ENCODE results near the gene SLC6A11. TPM values are rescaled to one million over a fixed set of nuclear protein-coding genes. Genes with fewer than 3 reads are reported as not detected.

SLC6A11 gene
- total and polyA plus RNA-seq, 9 donors: under 0.01 to 0.33 (median 0.07) TPM; not detected in 2

DNA sequence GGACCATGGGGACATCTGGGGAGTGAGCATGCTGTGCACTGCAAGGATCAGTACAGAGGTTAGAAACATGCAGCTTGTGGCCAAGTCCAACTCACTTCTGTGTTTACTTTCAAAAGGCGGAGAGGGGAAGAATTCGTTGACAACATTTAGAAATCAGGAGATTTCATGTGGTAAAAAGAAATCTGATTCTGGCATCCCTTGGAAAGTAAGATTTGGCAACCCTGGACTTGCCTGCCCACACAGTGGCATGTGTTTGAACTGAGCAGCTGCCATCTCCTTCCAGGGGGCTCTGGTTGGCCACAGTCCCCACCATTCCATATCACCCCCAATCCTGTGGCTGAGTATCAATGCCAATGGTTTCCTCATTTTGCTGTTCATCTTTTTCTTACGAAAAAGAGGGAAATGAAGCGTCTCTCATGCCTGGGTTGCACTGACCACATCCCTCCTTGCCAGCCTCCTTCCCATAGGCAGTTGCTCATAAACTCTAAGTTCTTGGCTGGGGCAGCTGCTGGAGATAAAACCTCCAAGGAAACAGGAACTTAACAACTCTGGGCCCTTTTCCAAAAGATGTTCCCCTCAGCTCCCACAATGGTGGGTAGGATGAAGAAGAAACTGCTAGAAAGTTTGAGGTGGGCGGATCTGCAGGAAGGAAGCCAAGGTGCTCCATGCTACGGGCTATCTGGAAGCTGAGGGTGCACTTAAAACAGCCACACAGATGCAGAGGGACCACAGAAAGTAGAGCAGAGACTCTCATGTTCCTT, 29.2 kb downstream of the SLC6A11 start:
- intact Hi-C loops (cut with DNase I): no loop called here
- no peak for DNase-seq
- Histone ChIP-seq H3K4me3 (no peak overlapping the region), H3K27me3 (no peaks in the 10 kb centered on the region), H3K36me3 (no peaks in the 10 kb centered on the region), H3K9me3 (no peaks in the 10 kb centered on the region), H3K4me1 (ENCODE audit: insufficient read depth) (no peaks in the 10 kb centered on the region), H3K27ac (no peak overlapping the region)
- 25 to 37% (median 36%) methylated on average over 6 of the region's 6 CpGs for WGBS, 3 donors
- TF ChIP-seq POLR2A (IDR thresholded peaks at IDR 0.05): no peak

DNA sequence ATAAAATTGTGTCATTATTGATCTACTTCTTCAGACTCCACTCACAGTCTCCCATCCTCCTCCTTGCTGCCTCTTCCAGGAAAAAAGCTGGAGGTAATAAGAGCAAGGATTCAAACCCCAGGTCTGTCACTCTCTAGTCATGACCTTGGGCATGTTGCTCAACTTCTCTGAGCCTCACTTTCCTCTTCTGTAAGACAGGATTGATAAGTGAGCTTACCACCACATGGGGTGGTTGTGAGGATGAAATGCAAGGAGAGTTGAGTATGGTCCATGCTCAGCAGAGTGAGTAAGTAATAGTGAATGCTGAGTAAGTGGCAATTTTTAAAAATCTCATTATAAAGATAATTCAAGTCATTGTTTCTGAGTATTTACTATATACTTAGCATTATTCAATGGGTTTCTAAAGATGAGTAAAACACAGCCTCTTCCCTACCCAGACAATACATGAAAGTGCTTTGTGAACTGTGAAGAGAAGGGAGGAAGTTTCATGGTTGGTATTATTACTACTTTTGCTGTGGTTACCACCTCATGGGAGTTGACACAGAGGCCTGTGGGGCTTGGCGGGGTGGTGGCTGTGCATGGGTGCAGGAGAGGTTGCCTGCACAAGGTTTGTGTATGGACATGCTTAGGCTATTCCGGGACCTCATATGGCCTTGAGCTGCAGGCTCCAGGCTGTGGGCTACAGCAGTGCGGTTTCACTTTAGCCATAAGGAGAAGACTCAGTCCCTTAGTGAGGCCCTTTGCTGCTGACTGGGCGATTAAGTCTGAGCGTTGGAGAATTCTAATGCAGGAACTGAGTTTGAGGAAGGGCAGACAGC, 30.0 kb downstream of the SLC6A11 start:
- Histone ChIP-seq H3K9me3 (no peaks in the 10 kb centered on the region), H3K36me3 (no peaks in the 10 kb centered on the region), H3K27ac (no peak overlapping the region), H3K4me3 (no peak overlapping the region), H3K4me1 (ENCODE audit: insufficient read depth) (no peaks in the 10 kb centered on the region), H3K27me3 (no peaks in the 10 kb centered on the region)
- DNase-seq: no peak
- TF ChIP-seq EP300 (IDR thresholded peaks at IDR 0.05) (no peak), POLR2A (IDR thresholded peaks at IDR 0.05) (no peak)
- TF ChIP-seq, protein P1, sequence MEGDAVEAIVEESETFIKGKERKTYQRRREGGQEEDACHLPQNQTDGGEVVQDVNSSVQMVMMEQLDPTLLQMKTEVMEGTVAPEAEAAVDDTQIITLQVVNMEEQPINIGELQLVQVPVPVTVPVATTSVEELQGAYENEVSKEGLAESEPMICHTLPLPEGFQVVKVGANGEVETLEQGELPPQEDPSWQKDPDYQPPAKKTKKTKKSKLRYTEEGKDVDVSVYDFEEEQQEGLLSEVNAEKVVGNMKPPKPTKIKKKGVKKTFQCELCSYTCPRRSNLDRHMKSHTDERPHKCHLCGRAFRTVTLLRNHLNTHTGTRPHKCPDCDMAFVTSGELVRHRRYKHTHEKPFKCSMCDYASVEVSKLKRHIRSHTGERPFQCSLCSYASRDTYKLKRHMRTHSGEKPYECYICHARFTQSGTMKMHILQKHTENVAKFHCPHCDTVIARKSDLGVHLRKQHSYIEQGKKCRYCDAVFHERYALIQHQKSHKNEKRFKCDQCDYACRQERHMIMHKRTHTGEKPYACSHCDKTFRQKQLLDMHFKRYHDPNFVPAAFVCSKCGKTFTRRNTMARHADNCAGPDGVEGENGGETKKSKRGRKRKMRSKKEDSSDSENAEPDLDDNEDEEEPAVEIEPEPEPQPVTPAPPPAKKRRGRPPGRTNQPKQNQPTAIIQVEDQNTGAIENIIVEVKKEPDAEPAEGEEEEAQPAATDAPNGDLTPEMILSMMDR (IDR thresholded peaks at IDR 0.05): no peak
- intact Hi-C loops (cut with DNase I): no loop called here
- WGBS, 3 donors: 64 to 75% (median 74%) methylated on average over 5 of the region's 5 CpGs

DNA sequence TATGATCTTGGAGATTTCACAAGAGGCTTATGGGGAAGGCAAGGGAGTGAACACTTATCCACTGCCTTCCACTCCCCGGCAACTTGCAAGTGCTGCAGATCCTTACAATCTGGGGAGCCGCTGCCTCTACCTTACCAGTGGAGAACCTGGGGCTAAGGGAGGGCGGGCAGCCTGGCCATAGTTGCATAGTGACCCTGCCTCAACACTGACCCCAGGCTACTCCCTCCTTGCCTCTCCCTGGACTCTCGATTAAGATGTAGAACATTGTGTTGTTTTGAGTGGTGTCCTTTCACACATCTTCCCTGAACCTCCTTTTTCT, 30.6 kb downstream of the SLC6A11 start:
- DNase-seq: no peak
- no peaks in the 10 kb centered on the region for H3K4me1 ChIP-seq (ENCODE audit: insufficient read depth)

GRCh38 chr3:10848261-10848660, 32.2 kb downstream of the SLC6A11 start:
- intact Hi-C loops (cut with DNase I): no loop called here
- H3K27ac ChIP-seq: no peak overlapping the region
- no peaks in the 10 kb centered on the region for H3K4me1 ChIP-seq (ENCODE audit: insufficient read depth)
- WGBS, 3 donors: 84 to 88% (median 84%) methylated on average over 3 of the region's 3 CpGs
- no peaks in the 10 kb centered on the region for H3K27me3 ChIP-seq
- H3K36me3 ChIP-seq: no peaks in the 10 kb centered on the region
- no peaks in the 10 kb centered on the region for H3K9me3 ChIP-seq
- TF ChIP-seq POLR2A (IDR thresholded peaks at IDR 0.05) (no peak), EP300 (IDR thresholded peaks at IDR 0.05) (no peak)
- TF ChIP-seq, protein P1 (IDR thresholded peaks at IDR 0.05): no peak
- H3K4me3 ChIP-seq: no peak overlapping the region
- no peak for DNase-seq

More for the DNA sequence above, 30.6 kb downstream of the SLC6A11 start:
- no peak overlapping the region for H3K27ac ChIP-seq
- WGBS, 3 donors: 84 to 87% (median 85%) methylated on average over 4 of the region's 4 CpGs
- no peak overlapping the region for H3K4me3 ChIP-seq
- no peaks in the 10 kb centered on the region for H3K27me3 ChIP-seq
- no peaks in the 10 kb centered on the region for H3K36me3 ChIP-seq
- no peaks in the 10 kb centered on the region for H3K9me3 ChIP-seq
- TF ChIP-seq, protein P1 (IDR thresholded peaks at IDR 0.05): no peak
- no peak for TF ChIP-seq POLR2A (IDR thresholded peaks at IDR 0.05)
- intact Hi-C loops (cut with DNase I): no loop called here
